Sigmoid colon (tissue), 4 donors: ENCODE results near the gene XAGE1B.
"Not testable (repeated sequence)": the region's sequence is repeated elsewhere in the genome, so short reads cannot be mapped to it uniquely, and the experiment has no call there.

Experiments
- CTCF ChIP-seq, 4 experiments: fragments of 450-650 bp in 3 of 4; fragments of 200-600 bp in 1 of 4; IDR thresholded peaks; one replicate each; pipeline ENCODE4 v1.5.1; 2016 to 2019; ENCODE audit warnings: antibody characterized with exemption in 4 of 4, mild to moderate bottlenecking in 3 of 4, moderate library complexity in 2 of 4
- POLR2AphosphoS5 ChIP-seq, 4 donors: sonication (generic); formaldehyde crosslinking; IDR thresholded peaks; one replicate each; pipeline ENCODE4 v1.6.1; 2017; ENCODE audit warnings: antibody characterized with exemption in 4 of 4

DNA sequence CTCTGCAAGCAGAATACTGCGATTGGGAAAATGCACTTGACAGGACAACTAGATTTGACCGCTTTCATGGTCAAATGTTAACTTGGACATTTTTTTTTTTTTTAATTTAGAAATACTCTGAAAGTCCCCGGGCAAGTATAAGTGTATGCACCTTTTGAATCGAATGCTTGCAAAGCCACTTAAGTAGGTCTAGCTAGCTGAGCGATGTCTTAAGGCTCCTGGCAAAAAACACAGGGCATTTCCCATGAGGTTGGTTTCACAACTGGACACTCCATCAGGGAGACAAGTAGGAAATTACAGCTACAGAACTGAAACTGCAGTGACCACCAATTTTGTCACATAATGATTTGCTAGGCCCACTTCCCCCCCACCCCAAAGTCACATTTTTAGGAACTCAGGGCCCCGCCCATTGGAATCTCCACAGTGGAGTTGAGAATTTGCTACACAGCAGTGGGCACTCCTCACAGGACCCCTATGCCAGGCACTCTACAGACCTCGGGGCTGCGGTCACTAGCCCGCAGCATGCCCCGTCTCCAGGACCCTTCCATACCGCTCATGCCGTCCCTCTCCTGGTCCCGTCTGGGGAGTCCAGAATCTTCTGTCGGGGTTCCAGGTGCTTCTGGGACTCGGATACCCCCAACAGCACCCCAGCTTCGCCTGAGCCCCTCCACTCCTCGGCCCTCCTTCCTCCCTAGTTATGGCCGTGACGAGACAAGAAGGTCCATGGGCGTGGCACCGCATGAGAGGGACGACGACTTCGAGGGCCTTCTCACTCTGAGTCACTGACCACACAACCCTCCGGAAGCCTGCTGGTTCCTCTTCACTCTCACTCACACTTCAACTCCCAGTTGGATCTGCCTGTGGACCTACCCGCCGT lies 515 bp downstream of the XAGE1B start:
- not testable (repeated sequence) for TF ChIP-seq CTCF, POLR2AphosphoS5 (IDR thresholded peaks at IDR 0.05)
